Measurements from ENCODE around the gene OR6J1. TPM values are rescaled to one million over a fixed set of nuclear protein-coding genes. Genes with fewer than 3 reads are reported as not detected.

The OR6J1 gene
- total and polyA plus RNA-seq, 2 of the 8 experiments (the other 6 are each of a cell fraction or from before 2014, with no cell fraction given), result not detected

GRCh38 chr14:22583994-22584393 is 60.2 kb downstream of the OR6J1 start:
- H4K20me1 ChIP-seq (replicated peaks in 1 of 2; ENCODE audit: control insufficient read depth in 1 of 2, insufficient read depth in 2 of 2, low read length in 2 of 2), result peaks cover 0 to 6% of the 10 kb centered on the region in 2 experiments
- no peak overlapping the region for H2BK12ac ChIP-seq (ENCODE audit: low read depth, low read length)
- no peak overlapping the region for H2AFZ ChIP-seq (ENCODE audit: low read length)
- H3K18ac ChIP-seq (ENCODE audit: extremely low read depth, low read length), result no peak overlapping the region
- TF ChIP-seq RNF2 (IDR thresholded peaks at IDR 0.05; ENCODE audit: borderline replicate concordance, low read depth, low read length, missing control alignments, poor library complexity, severe bottlenecking) (no peak), TAF7 (optimal IDR thresholded peaks at IDR 0.05; ENCODE audit: borderline replicate concordance, low read depth, low read length) (no peak), NANOG (IDR thresholded peaks at IDR 0.05; ENCODE audit: insufficient read depth, low read depth, low read length, poor library complexity, severe bottlenecking) (no peak), SP4 (IDR thresholded peaks at IDR 0.05; ENCODE audit: low read length) (no peak), EP300 (IDR thresholded peaks at IDR 0.05; ENCODE audit: borderline replicate concordance in 1 of 2, low read depth in 2 of 2, low read length in 2 of 2) (no peak), POLR2A (IDR thresholded peaks at IDR 0.05; ENCODE audit: control extremely low read depth in 1 of 2, low read depth in 2 of 2, low read length in 2 of 2) (no peak), TBP (IDR thresholded peaks at IDR 0.05; ENCODE audit: low read depth, low read length) (no peak), NRF1 (IDR thresholded peaks at IDR 0.05; ENCODE audit: low read depth, low read length) (no peak), CHD2 (IDR thresholded peaks at IDR 0.05; ENCODE audit: low read length) (no peak), TAF1 (IDR thresholded peaks at IDR 0.05; ENCODE audit: low read depth, low read length) (no peak), JUN (IDR thresholded peaks at IDR 0.05; ENCODE audit: low read depth, low read length) (no peak), ASH2L (IDR thresholded peaks at IDR 0.05; ENCODE audit: low read length) (no peak), CEBPB (IDR thresholded peaks at IDR 0.05; ENCODE audit: low read depth, low read length) (no peak), TCF12 (IDR thresholded peaks at IDR 0.05; ENCODE audit: low read depth, low read length) (no peak)
- H3K27ac ChIP-seq (ENCODE audit: low read depth, low read length), result no peak overlapping the region
- no peak overlapping the region for H2BK20ac ChIP-seq (ENCODE audit: low read length)
- no peaks in the 10 kb centered on the region for H3K4me1 ChIP-seq (replicated peaks in 1 of 4; ENCODE audit: control insufficient read depth in 3 of 4, insufficient read depth in 4 of 4, low read length in 3 of 4)
- 0 out of 8 replicates have a peak, but pooled peaks cover 0 to 2% (median 0%) of the 10 kb centered on the region in 4 experiments for H3K36me3 ChIP-seq (ENCODE audit: control insufficient read depth in 2 of 4, insufficient read depth in 4 of 4, low read length in 3 of 4)
- H2BK15ac ChIP-seq (ENCODE audit: low read length), result no peak overlapping the region
- no peaks in the 10 kb centered on the region for H3K27me3 ChIP-seq (replicated peaks in 1 of 4; ENCODE audit: control insufficient read depth in 3 of 4, extremely low read depth in 1 of 4, insufficient read depth in 3 of 4, low read length in 3 of 4)
- DNase-seq (ENCODE audit: low read depth in 1 of 2, low spot score in 2 of 2) (no peak), FAIRE-seq (no peak)
- no peak overlapping the region for H2BK120ac ChIP-seq (replicated peaks; ENCODE audit: low read depth, low read length)
- H2AK5ac ChIP-seq (ENCODE audit: low read depth, low read length), result no peak overlapping the region
- H3K23me2 ChIP-seq (ENCODE audit: low read depth, low read length), result no peaks in the 10 kb centered on the region
- H3K14ac ChIP-seq (ENCODE audit: insufficient read length), result no peak overlapping the region
- no peak overlapping the region for H4K8ac ChIP-seq (ENCODE audit: extremely low read depth, insufficient read depth, low read length)
- ChIA-PET POLR2A (ENCODE audit: partially characterized antibody) (no interaction called here), CTCF (ENCODE audit: partially characterized antibody) (interaction anchor here (0.6 to 4.1 kb wide), 3 partner anchors 14 to 354 kb away, joined by 4 to 22 read pairs (median 10); no protein-coding TSS in a partner anchor)
- no peak overlapping the region for H3K23ac ChIP-seq (ENCODE audit: insufficient read length)
- H3K79me1 ChIP-seq (ENCODE audit: low read depth, low read length), result peaks cover 8% of the 10 kb centered on the region
- no peaks in the 10 kb centered on the region for H3K9me3 ChIP-seq (ENCODE audit: insufficient read depth in 2 of 2, low read depth in 1 of 2, low read length in 1 of 2)
- H3K4ac ChIP-seq (replicated peaks; ENCODE audit: insufficient read length, low read depth, low read length), result no peak overlapping the region
- H3K9ac ChIP-seq (replicated peaks in 1 of 4; ENCODE audit: extremely low read depth in 1 of 4, low read depth in 3 of 4, low read length in 3 of 4), result no peak overlapping the region
- H3K56ac ChIP-seq (replicated peaks; ENCODE audit: insufficient read length, low read depth, low read length), result no peak overlapping the region
- H4K5ac ChIP-seq (ENCODE audit: insufficient read length, low read depth, low read length), result no peak overlapping the region
- H3K4me3 ChIP-seq (ENCODE audit: extremely low read depth in 1 of 4, insufficient read depth in 2 of 4, low read depth in 3 of 4, low read length in 4 of 4), result no peak overlapping the region
- WGBS, 2 experiments (ENCODE audit: extremely low coverage in 1 of 2, insufficient coverage in 1 of 2, insufficient read length in 1 of 2, insufficient replicate concordance in 2 of 2, low coverage in 1 of 2, low lambda C conversion rate in 2 of 2, missing lambda C conversion rate in 1 of 2), result 90% methylated on average over 1 of the region's 1 CpG; no CpG with 5 or more reads in 1 of the 2 experiments
- H4K91ac ChIP-seq (replicated peaks; ENCODE audit: insufficient read length, low read length), result no peak overlapping the region
- H3K79me2 ChIP-seq (ENCODE audit: control insufficient read depth in 1 of 2, insufficient read depth in 2 of 2, low read length in 2 of 2), result peaks cover 5 to 65% of the 10 kb centered on the region in 2 experiments
- H2BK5ac ChIP-seq (ENCODE audit: low read depth, low read length), result no peak overlapping the region
- H3K4me2 ChIP-seq (ENCODE audit: insufficient read depth in 1 of 2, low read depth in 2 of 2, low read length in 2 of 2), result no peak overlapping the region
